ENCODE measurements around the gene KIF22. TPM values are rescaled to one million over a fixed set of nuclear protein-coding genes. Genes with fewer than 3 reads are reported as not detected.
"Not testable (repeated sequence)": the region's sequence is repeated elsewhere in the genome, so short reads cannot be mapped to it uniquely, and the experiment has no call there.

The KIF22 gene
- polyA plus RNA-seq, 10 donors, result 25.2 to 51.3 (median 29.4) TPM

- no peak for DNase-seq
Observed at GRCh38 chr16:29813644-29814562, 23.4 kb downstream of the KIF22 start.

GRCh38 chr16:29814592-29814991 lies 24.0 kb downstream of the KIF22 start:
- DNase-seq, result peak in 1 of 3 donors; percentile 37

GRCh38 chr16:29815032-29815721 lies 24.6 kb downstream of the KIF22 start:
- DNase-seq, result peak in 1 of 3 donors; percentile 59

GRCh38 chr16:29815793-29816693 lies 25.5 kb downstream of the KIF22 start, which contains the start of gene PAGR1:
TSS of gene PAGR1 (plus strand) at chr16:29816152. CDS start at chr16:29816526, 374 bp downstream.
- DNase-seq, result peak; percentile 99 to 100 (median 100)

- no peak for DNase-seq
Observed at GRCh38 chr16:29816694-29817441, 26.3 kb downstream of the KIF22 start.

GRCh38 chr16:29818082-29818481 lies 27.5 kb downstream of the KIF22 start:
- DNase-seq, result no peak

- no peak for DNase-seq
Observed at GRCh38 chr16:29819506-29819905, 29.0 kb downstream of the KIF22 start.

GRCh38 chr16:29820271-29820701 lies 29.7 kb downstream of the KIF22 start, which contains the start of gene MVP:
TSS of gene MVP (plus strand) at chr16:29820462. CDS start at chr16:29830550, 10,088 bp downstream.
- peak in 2 of 3 donors; percentile 80 to 85 for DNase-seq

GRCh38 chr16:29820730-29821642 lies 30.4 kb downstream of the KIF22 start:
- peak in 1 of 3 donors; percentile 33 for DNase-seq

GRCh38 chr16:29821643-29822115 lies 31.1 kb downstream of the KIF22 start:
- DNase-seq, result peak in 1 of 3 donors; percentile 39

GRCh38 chr16:29824589-29825144 lies 34.1 kb downstream of the KIF22 start:
- peak in 1 of 3 donors; percentile 51 for DNase-seq

- DNase-seq, result peak in 2 of 3 donors; percentile 48 to 82
Observed at GRCh38 chr16:29825145-29826044, 34.8 kb downstream of the KIF22 start.

- no peak for DNase-seq
Observed at GRCh38 chr16:29826342-29826695, 35.8 kb downstream of the KIF22 start.

GRCh38 chr16:29830774-29831173 lies 40.2 kb downstream of the KIF22 start:
- DNase-seq, result no peak

GRCh38 chr16:29831490-29831889 lies 40.9 kb downstream of the KIF22 start:
- DNase-seq, result no peak

GRCh38 chr16:29833219-29833618 lies 42.7 kb downstream of the KIF22 start:
- DNase-seq, result not testable (repeated sequence)

GRCh38 chr16:29834079-29834478 lies 43.5 kb downstream of the KIF22 start:
- DNase-seq, result no peak

GRCh38 chr16:29835926-29836325 lies 45.4 kb downstream of the KIF22 start:
- DNase-seq, result no peak
